GM23248 (cell line): Measurements from ENCODE around the gene ADRB1.

Source experiments
- EZH2 ChIP-seq: fragments of 200-600 bp; sonication (generic); IDR thresholded peaks from 2 replicates; pipeline ENCODE4 v1.6.1; 2018; ENCODE audit warnings: antibody characterized with exemption, mild to moderate bottlenecking; ENCODE audit not compliant: insufficient read depth, poor library complexity, severe bottlenecking
- EZH2phosphoT487 ChIP-seq: fragments of 200-600 bp; sonication (generic); IDR thresholded peaks from 2 replicates; pipeline ENCODE4 v1.6.1; 2018; ENCODE audit warnings: antibody characterized with exemption, moderate library complexity, mild to moderate bottlenecking, low read depth; ENCODE audit not compliant: insufficient read depth

DNA sequence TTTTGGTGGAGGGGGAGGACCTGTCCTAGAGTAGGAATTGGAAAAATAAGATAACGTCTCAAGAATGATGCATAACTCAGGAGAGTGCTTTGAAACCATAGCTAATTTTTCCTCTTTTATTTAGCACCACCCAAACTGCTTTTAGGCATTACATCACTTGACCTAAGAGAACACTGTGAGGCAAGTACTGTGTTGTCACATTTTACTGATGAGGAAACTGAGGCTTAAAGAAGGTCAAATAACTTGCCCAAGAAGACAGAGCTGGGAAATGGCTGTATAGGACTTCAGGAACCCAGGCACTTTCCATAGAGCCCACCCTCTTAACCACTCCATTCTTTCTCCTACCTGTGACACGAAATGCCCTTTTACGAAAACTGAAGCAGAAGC lies 21.4 kb downstream of the ADRB1 start:
- no peak for TF ChIP-seq EZH2phosphoT487
- no peak for TF ChIP-seq EZH2
